GM12865 (cell line): ENCODE data around the gene TSR2.
A peak's percentile ranks its signal among the peaks of the same experiment; 100 is the strongest.

Experiments
- DNase-seq: peaks from one replicate; pipeline ENCODE4 v3.0.0; 2010; ENCODE audit warnings: low read depth
- H3K4me3 ChIP-seq: 2 replicates; pipeline ENCODE4 v1.5.1; 2011; ENCODE audit warnings: mild to moderate bottlenecking, low read depth, low read length, control low read depth
- TF ChIP-seq, protein P1 (sequence below): IDR thresholded peaks from 2 replicates; pipeline ENCODE4 v1.5.1; 2011; ENCODE audit warnings: low read length, control low read depth, low read depth, inconsistent platforms; ENCODE audit not compliant: insufficient read depth; ENCODE audit errors: missing control alignments

TSR2 gene, protein sequence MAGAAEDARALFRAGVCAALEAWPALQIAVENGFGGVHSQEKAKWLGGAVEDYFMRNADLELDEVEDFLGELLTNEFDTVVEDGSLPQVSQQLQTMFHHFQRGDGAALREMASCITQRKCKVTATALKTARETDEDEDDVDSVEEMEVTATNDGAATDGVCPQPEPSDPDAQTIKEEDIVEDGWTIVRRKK

DNA sequence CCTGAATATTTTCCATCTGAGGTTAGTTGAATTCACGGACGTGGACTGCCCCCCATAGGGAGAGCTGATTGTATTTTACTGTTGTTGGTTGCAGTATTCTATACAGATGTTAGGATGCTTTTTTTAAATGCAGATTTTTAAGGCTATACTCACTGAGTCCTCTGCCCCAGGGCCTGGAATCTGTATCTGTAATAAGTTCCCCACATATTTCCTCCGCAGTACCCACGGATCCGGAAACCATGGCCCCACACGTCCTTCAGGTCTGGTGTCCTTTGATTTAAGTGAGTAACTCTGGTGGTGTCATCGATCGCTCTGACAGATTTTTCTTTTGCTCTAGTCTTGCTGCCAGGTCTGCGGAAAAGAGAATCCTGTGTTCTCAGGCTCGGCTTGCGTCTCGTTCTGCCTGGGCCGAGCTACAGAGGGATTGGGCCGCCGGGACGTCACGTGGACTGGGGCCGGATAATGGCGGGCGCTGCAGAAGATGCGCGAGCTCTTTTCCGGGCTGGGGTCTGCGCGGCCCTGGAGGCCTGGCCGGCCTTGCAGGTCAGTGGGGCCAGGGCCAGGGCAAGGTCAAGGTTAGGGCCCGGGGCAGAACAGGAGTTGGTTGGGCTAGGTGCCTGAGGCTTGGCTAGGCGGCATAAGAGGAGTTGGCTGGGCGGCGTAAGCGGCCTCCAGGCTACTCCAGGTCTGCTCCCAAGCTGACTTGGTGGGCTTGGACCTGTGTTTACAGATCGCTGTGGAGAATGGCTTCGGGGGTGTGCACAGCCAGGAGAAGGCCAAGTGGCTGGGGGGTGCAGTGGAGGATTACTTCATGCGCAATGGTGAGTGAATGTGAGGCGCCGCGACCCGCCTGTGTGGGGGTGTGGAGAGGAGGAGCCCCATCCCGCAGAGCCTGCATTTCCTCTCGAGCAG lies at the start of gene TSR2:
TSR2 (plus strand) TSS at position 445 of the 912 bp plus-strand sequence; CDS start at position 463, 18 bp downstream.
- peak within 1 kb of the TSS; percentile 92 for H3K4me3 ChIP-seq
- DNase-seq = peak; percentile 89
- TF ChIP-seq, protein P1, sequence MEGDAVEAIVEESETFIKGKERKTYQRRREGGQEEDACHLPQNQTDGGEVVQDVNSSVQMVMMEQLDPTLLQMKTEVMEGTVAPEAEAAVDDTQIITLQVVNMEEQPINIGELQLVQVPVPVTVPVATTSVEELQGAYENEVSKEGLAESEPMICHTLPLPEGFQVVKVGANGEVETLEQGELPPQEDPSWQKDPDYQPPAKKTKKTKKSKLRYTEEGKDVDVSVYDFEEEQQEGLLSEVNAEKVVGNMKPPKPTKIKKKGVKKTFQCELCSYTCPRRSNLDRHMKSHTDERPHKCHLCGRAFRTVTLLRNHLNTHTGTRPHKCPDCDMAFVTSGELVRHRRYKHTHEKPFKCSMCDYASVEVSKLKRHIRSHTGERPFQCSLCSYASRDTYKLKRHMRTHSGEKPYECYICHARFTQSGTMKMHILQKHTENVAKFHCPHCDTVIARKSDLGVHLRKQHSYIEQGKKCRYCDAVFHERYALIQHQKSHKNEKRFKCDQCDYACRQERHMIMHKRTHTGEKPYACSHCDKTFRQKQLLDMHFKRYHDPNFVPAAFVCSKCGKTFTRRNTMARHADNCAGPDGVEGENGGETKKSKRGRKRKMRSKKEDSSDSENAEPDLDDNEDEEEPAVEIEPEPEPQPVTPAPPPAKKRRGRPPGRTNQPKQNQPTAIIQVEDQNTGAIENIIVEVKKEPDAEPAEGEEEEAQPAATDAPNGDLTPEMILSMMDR = no peak

DNA sequence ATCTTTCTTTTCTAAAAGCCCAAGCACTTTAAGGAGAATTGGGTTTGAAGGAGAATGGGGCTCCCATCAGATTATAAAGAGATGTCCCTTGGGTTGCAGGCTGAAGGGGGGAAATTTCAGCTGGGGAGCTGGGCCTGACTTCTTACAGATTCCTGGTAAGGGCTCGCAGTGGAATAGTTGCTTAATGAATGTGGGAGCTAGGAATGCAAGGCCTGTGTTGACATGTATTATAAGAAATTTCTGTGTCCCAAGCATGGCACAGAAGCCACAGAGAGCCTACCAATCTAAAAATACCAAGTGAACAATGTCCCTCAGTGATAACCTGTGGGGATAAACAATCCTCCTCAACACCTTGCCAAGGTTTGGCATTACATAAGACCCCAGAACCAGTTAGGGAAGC lies 43.1 kb upstream of the TSR2 start:
- no peak for DNase-seq
- TF ChIP-seq, protein P1 = no peak

DNA sequence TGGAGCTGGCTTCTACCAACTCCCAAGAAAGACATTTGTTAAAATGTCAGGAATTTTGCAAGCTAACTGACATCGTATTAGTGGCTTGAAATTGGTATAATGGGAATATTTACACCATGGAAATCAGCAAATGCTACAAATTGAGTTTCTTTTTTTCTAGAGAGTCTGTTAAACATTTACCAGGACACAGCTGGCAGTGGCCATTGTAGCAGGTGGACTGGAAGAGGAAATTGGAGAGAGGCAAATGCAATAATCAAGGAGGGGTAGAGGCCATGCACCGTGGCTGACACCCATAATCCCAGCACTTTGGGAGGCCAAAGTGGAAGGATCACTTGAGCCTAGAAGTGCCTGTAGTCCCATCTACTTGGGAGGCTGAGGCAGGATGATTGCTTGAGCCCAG lies 32.9 kb upstream of the TSR2 start:
- DNase-seq = no peak
- TF ChIP-seq, protein P1 = no peak
- H3K4me3 ChIP-seq = no peak overlapping the region

More for the DNA sequence above, 43.1 kb upstream of the TSR2 start:
- H3K4me3 ChIP-seq = no peak overlapping the region

DNA sequence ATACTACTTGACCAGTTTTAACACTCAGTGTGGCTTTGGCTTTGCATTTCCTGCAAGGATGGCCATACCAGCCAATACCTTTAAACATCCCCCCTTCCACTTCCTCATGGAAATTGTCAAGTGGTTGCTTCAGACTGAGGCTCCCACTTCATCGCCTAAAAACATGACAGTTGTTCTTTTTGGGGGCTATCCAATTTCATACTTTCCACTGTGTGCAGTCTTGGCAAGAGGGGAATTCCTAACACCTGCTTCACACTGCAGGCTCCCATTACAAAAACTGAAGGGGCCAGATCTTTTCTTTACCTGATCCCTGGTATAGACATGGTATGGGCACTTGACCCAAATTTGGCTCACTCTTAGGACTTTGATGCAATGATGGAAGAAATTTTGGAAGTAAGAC lies 28.5 kb upstream of the TSR2 start:
- TF ChIP-seq, protein P1 = no peak
- peak; percentile 12 for DNase-seq

DNA sequence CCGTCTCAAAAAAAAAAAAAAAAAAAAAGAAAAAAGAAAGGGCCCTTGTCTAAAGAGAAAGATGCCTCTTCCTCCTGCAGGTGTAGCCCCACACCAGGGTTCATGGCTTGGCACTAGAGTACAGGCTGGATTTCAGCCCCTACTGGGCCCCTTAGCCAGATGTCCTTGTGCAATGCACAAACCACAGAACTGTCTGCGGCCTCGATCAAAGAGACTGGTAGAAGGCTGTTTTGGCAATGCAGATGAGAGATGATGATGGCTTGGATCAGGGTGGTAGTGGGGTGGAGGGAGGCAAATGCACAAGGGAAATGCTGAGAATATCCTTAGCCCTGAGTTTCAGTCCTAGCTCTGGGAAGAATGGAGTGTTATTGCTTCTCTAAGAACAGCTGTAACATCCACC lies 26.5 kb upstream of the TSR2 start:
- DNase-seq = no peak
- TF ChIP-seq, protein P1 = no peak

More for the DNA sequence above, 28.5 kb upstream of the TSR2 start:
- H3K4me3 ChIP-seq = no peak overlapping the region

DNA sequence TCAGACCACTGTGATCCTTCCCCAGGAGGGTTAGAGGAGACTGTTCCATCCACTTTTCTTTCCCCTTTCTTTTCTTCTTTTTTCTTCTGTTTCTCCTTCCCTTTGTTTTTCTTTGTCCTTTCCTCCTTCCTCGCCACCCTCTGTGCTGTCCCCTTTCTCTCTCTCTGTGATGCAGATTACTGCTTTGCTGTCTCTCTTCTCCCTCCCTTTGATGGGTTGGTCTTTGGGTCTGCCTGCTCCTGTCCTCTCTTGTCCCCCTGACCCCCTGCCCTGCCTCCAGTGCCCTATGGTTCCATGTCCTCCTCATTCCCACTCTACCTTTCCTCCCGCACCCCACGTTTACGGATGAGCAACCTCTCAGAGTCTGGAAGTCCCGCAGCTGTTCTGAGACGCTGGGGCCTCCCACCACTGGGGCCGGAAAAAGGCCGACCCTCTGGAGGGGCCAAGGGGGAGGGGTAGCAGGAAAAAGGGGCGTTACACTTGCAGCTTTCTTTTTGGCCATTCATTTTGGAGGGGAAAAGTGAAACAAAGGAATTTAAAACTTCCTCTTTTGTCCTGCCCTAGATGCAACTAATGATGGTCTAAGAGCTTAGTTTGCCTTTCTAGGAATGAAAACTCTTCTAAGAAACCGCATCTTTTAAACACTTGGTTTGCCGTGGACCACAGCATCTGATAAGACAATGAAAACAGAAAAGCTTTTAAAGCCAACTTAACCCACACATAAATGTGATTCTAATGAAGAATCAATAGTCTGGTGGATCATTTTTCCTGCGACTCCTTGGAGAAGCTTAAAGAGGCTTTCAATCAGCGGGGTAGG lies 24.5 kb upstream of the TSR2 start:
- no peak for DNase-seq
- H3K4me3 ChIP-seq = no peak overlapping the region
- TF ChIP-seq, protein P1 = no peak

More for the DNA sequence above, 26.5 kb upstream of the TSR2 start:
- no peak overlapping the region for H3K4me3 ChIP-seq
